ENCODE data around the gene RGS7BP. TPM values are rescaled to one million over a fixed set of nuclear protein-coding genes. Genes with fewer than 3 reads are reported as not detected.

The RGS7BP gene
- total and polyA plus RNA-seq, 2 donors (not counting 1 experiment from before 2014, with no cell fraction given): under 0.01 to 0.20 TPM

DNA sequence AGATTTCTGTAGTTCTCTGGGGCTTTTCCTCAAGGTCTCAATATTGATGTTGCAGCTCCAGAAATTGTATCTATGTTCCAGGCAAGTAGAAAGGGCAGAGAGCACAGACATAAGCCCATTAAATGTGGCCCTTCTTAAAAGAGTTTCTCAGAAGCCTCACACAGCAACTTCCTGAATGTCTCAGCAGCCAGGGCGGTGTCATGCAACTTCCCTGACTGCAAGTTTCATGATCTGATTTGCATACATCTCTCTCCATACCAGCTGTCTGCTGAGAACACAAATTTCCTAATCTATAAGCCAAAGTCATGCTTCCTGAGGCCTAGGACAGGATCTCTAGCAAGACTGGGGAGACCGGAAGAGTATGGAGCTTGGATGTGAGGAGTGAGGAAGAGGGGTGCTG lies 13.0 kb downstream of the RGS7BP start:
- no peaks in the 10 kb centered on the region for H4K20me1 ChIP-seq (ENCODE audit: control insufficient read depth, extremely low read depth, insufficient read depth, low read length)
- H3K9me3 ChIP-seq (ENCODE audit: control insufficient read depth, insufficient read depth, low read depth, low read length): no peaks in the 10 kb centered on the region
- no peak overlapping the region for H3K4me3 ChIP-seq (replicated peaks in 1 of 4; ENCODE audit: control extremely low read depth in 1 of 4, insufficient read depth in 1 of 4, low read depth in 3 of 4, low read length in 4 of 4)
- no peak overlapping the region for H3K27ac ChIP-seq (ENCODE audit: insufficient read depth, low read length)
- H3K27me3 ChIP-seq (ENCODE audit: control insufficient read depth, insufficient read depth, low read length): no peaks in the 10 kb centered on the region
- no peak for TF ChIP-seq EZH2 (IDR thresholded peaks at IDR 0.05; ENCODE audit: low read length, missing control alignments)
- no peak for TF ChIP-seq CTCF (conservative IDR thresholded peaks at IDR 0.05 in 1 of 2, IDR thresholded peaks at IDR 0.05 in 1 of 2; ENCODE audit: low read depth in 1 of 2, low read length in 2 of 2)
- DNase-seq (ENCODE audit: low read depth in 2 of 2): no peak
- H3K4me1 ChIP-seq (ENCODE audit: control insufficient read depth, extremely low read depth, insufficient read depth, low read length): no peaks in the 10 kb centered on the region
- no peaks in the 10 kb centered on the region for H3K79me2 ChIP-seq (ENCODE audit: control insufficient read depth, insufficient read depth, low read length)
- no peak overlapping the region for H2AFZ ChIP-seq (ENCODE audit: low read length)
- H3K36me3 ChIP-seq (ENCODE audit: control insufficient read depth, insufficient read depth, low read length): no peaks in the 10 kb centered on the region
- no peak overlapping the region for H3K4me2 ChIP-seq (ENCODE audit: extremely low read depth, insufficient read depth, low read length)
- no peak overlapping the region for H3K9ac ChIP-seq (ENCODE audit: insufficient read depth, low read length)

GRCh38 chr5:64519263-64519662 lies 13.4 kb downstream of the RGS7BP start:
- Histone ChIP-seq H3K27me3 (ENCODE audit: control insufficient read depth, insufficient read depth, low read length) (no peaks in the 10 kb centered on the region), H3K79me2 (ENCODE audit: control insufficient read depth, insufficient read depth, low read length) (no peaks in the 10 kb centered on the region), H2AFZ (ENCODE audit: low read length) (no peak overlapping the region), H4K20me1 (ENCODE audit: control insufficient read depth, extremely low read depth, insufficient read depth, low read length) (no peaks in the 10 kb centered on the region), H3K36me3 (ENCODE audit: control insufficient read depth, insufficient read depth, low read length) (no peaks in the 10 kb centered on the region), H3K4me2 (ENCODE audit: extremely low read depth, insufficient read depth, low read length) (no peak overlapping the region), H3K9me3 (ENCODE audit: control insufficient read depth, insufficient read depth, low read depth, low read length) (no peaks in the 10 kb centered on the region), H3K9ac (ENCODE audit: insufficient read depth, low read length) (no peak overlapping the region), H3K27ac (ENCODE audit: insufficient read depth, low read length) (no peak overlapping the region), H3K4me1 (ENCODE audit: control insufficient read depth, extremely low read depth, insufficient read depth, low read length) (no peaks in the 10 kb centered on the region), H3K4me3 (replicated peaks in 1 of 4; ENCODE audit: control extremely low read depth in 1 of 4, insufficient read depth in 1 of 4, low read depth in 3 of 4, low read length in 4 of 4) (no peak overlapping the region)
- DNase-seq (ENCODE audit: low read depth in 2 of 2): no peak
- no peak for TF ChIP-seq CTCF (conservative IDR thresholded peaks at IDR 0.05 in 1 of 2, IDR thresholded peaks at IDR 0.05 in 1 of 2; ENCODE audit: low read depth in 1 of 2, low read length in 2 of 2)

- Histone ChIP-seq H3K4me3 (replicated peaks in 1 of 4; ENCODE audit: control extremely low read depth in 1 of 4, insufficient read depth in 1 of 4, low read depth in 3 of 4, low read length in 4 of 4) (no peak overlapping the region), H3K27ac (ENCODE audit: insufficient read depth, low read length) (no peak overlapping the region), H3K79me2 (ENCODE audit: control insufficient read depth, insufficient read depth, low read length) (no peaks in the 10 kb centered on the region), H3K4me1 (ENCODE audit: control insufficient read depth, extremely low read depth, insufficient read depth, low read length) (no peaks in the 10 kb centered on the region), H3K27me3 (ENCODE audit: control insufficient read depth, insufficient read depth, low read length) (no peaks in the 10 kb centered on the region), H3K36me3 (ENCODE audit: control insufficient read depth, insufficient read depth, low read length) (no peaks in the 10 kb centered on the region), H3K9me3 (ENCODE audit: control insufficient read depth, insufficient read depth, low read depth, low read length) (no peaks in the 10 kb centered on the region), H4K20me1 (ENCODE audit: control insufficient read depth, extremely low read depth, insufficient read depth, low read length) (no peaks in the 10 kb centered on the region), H3K4me2 (ENCODE audit: extremely low read depth, insufficient read depth, low read length) (no peak overlapping the region), H3K9ac (ENCODE audit: insufficient read depth, low read length) (no peak overlapping the region), H2AFZ (ENCODE audit: low read length) (no peak overlapping the region)
- no peak for DNase-seq (ENCODE audit: low read depth in 2 of 2)
- TF ChIP-seq EZH2 (IDR thresholded peaks at IDR 0.05; ENCODE audit: low read length, missing control alignments): no peak
- TF ChIP-seq CTCF (conservative IDR thresholded peaks at IDR 0.05 in 1 of 2, IDR thresholded peaks at IDR 0.05 in 1 of 2; ENCODE audit: low read depth in 1 of 2, low read length in 2 of 2): no peak
Measured at GRCh38 chr5:64526734-64527439, 21.1 kb downstream of the RGS7BP start.

Measured in fibroblast of lung (primary cell).